ENCODE results near the gene CPEB2. TPM values are rescaled to one million over a fixed set of nuclear protein-coding genes. Genes with fewer than 3 reads are reported as not detected.

Gene CPEB2
- total and polyA plus RNA-seq, 12 donors, result 3.2 to 15.8 (median 8.7) TPM

- no peak for DNase-seq
- H3K9me3 ChIP-seq (replicated peaks in 1 of 3), result no peaks in the 10 kb centered on the region
- H3K36me3 ChIP-seq (replicated peaks in 1 of 2), result no peaks in the 10 kb centered on the region
- H3K27ac ChIP-seq, result no peak overlapping the region
- H3K4me1 ChIP-seq (replicated peaks in 1 of 2), result no peaks in the 10 kb centered on the region
- H3K4me3 ChIP-seq, result no peak overlapping the region
- intact Hi-C loops (cut with DNase I), result no loop called here
- 90 to 97% (median 91%) methylated on average over 3 of the region's 3 CpGs for WGBS, 4 donors
- no peak for TF ChIP-seq POLR2A (IDR thresholded peaks at IDR 0.05)
- no peak for TF ChIP-seq CTCF (IDR thresholded peaks at IDR 0.05)
- no peaks in the 10 kb centered on the region for H3K27me3 ChIP-seq
Observed at GRCh38 chr4:15089979-15090378, 87.7 kb downstream of the CPEB2 start.

GRCh38 chr4:15100380-15100779, 98.1 kb downstream of the CPEB2 start:
- TF ChIP-seq POLR2A (IDR thresholded peaks at IDR 0.05), result no peak
- TF ChIP-seq CTCF (IDR thresholded peaks at IDR 0.05), result no peak
- 37 to 61% (median 48%) methylated on average over 1 of the region's 1 CpG for WGBS, 4 donors
- intact Hi-C loops (cut with DNase I), result no loop called here
- no peaks in the 10 kb centered on the region for H3K4me1 ChIP-seq (replicated peaks in 1 of 2)
- no peaks in the 10 kb centered on the region for H3K27me3 ChIP-seq
- no peak overlapping the region for H3K4me3 ChIP-seq
- H3K27ac ChIP-seq, result no peak overlapping the region
- H3K9me3 ChIP-seq (replicated peaks in 1 of 3), result no peaks in the 10 kb centered on the region
- DNase-seq, result no peak
- no peaks in the 10 kb centered on the region for H3K36me3 ChIP-seq (replicated peaks in 1 of 2)

- H3K27ac ChIP-seq, result no peak overlapping the region
- WGBS, 4 donors, result 68 to 77% (median 73%) methylated on average over 7 of the region's 7 CpGs
- H3K4me3 ChIP-seq, result no peak overlapping the region
- no peaks in the 10 kb centered on the region for H3K4me1 ChIP-seq (replicated peaks in 1 of 2)
- H3K36me3 ChIP-seq (replicated peaks in 1 of 2), result no peaks in the 10 kb centered on the region
- DNase-seq, result no peak
- TF ChIP-seq CTCF (IDR thresholded peaks at IDR 0.05) (no peak), POLR2A (IDR thresholded peaks at IDR 0.05) (no peak)
- no peaks in the 10 kb centered on the region for H3K9me3 ChIP-seq (replicated peaks in 1 of 3)
- no peaks in the 10 kb centered on the region for H3K27me3 ChIP-seq
- intact Hi-C loops (cut with DNase I), result no loop called here
Observed at GRCh38 chr4:15100994-15101695, 98.9 kb downstream of the CPEB2 start.

- Histone ChIP-seq H3K4me3 (no peak overlapping the region), H3K27me3 (no peaks in the 10 kb centered on the region), H3K27ac (no peak overlapping the region), H3K36me3 (replicated peaks in 1 of 2) (no peaks in the 10 kb centered on the region), H3K4me1 (replicated peaks in 1 of 2) (no peaks in the 10 kb centered on the region), H3K9me3 (replicated peaks in 1 of 3) (no peaks in the 10 kb centered on the region)
- WGBS, 4 donors, result 88 to 100% (median 89%) methylated on average over 1 of the region's 1 CpG
- DNase-seq, result no peak
- TF ChIP-seq CTCF (IDR thresholded peaks at IDR 0.05), result no peak
- no peak for TF ChIP-seq POLR2A (IDR thresholded peaks at IDR 0.05)
- intact Hi-C loops (cut with DNase I), result no loop called here
Observed at GRCh38 chr4:15104825-15105224, 102.5 kb downstream of the CPEB2 start.

All from adrenal gland (tissue), 12 donors.